Muscle layer of duodenum (tissue), 2 donors: ENCODE results near the gene COPS9.

Experiments
- H3K27ac ChIP-seq: one replicate; pipeline ENCODE4 v1.7.0; 2013; ENCODE audit warnings: mild to moderate bottlenecking, low read length
- H3K27me3 ChIP-seq: one replicate; pipeline ENCODE4 v1.7.0; 2013; ENCODE audit warnings: low read depth, mild to moderate bottlenecking, control low read depth, low read length
- H3K36me3 ChIP-seq, 2 donors: one replicate each; pipeline ENCODE4 v1.7.0; 2013; ENCODE audit warnings: low read length in 2 of 2, control low read depth in 1 of 2, mild to moderate bottlenecking in 1 of 2; ENCODE audit not compliant: insufficient read depth in 2 of 2, control insufficient read depth in 1 of 2
- H3K4me1 ChIP-seq, 2 donors: one replicate each; pipeline ENCODE4 v1.7.0; 2013; ENCODE audit warnings: low read length in 2 of 2, mild to moderate bottlenecking in 2 of 2, control low read depth in 1 of 2, moderate library complexity in 1 of 2; ENCODE audit not compliant: insufficient read depth in 2 of 2, control insufficient read depth in 1 of 2
- H3K4me3 ChIP-seq, 2 donors: one replicate each; pipeline ENCODE4 v1.7.0; 2013; ENCODE audit warnings: low read length in 2 of 2, low read depth in 1 of 2, mild to moderate bottlenecking in 1 of 2
- H3K9me3 ChIP-seq, 2 donors: one replicate each; pipeline ENCODE4 v1.7.0; 2013; ENCODE audit warnings: low read length in 2 of 2, control low read depth in 1 of 2, mild to moderate bottlenecking in 1 of 2; ENCODE audit not compliant: control insufficient read depth in 1 of 2
- donor health status: healthy.

Gene COPS9

DNA sequence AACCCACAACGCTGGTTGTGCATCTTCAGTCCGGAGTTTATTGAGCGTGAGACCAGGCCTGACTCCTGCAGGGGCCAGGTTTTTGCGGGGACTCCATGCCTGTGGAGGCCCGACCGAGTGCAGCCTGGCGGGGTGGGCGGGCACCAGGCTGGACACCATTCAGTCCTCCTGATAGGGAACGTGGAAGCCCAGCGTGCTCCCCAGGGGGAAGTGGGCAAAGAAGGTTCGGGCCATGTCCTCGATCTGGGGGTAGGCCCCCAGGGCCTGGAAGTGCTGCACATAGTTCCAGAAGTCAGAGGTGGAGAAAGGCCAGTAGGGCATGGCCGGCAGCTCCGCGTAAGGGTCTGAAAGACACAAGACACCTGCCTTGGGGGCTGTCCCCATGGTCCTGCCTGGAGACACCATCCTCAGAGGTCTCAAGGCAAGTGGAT lies 2.9 kb upstream of the COPS9 start:
- no peak overlapping the region for H3K4me3 ChIP-seq
- H3K9me3 ChIP-seq = no peaks in the 10 kb centered on the region
- H3K27me3 ChIP-seq = no peaks in the 10 kb centered on the region
- no peak overlapping the region for H3K27ac ChIP-seq
- H3K4me1 ChIP-seq = peaks cover 8 to 16% of the 10 kb centered on the region in 2 donors
- no peaks in the 10 kb centered on the region for H3K36me3 ChIP-seq

GRCh38 chr2:240138254-240138984 lies 2.3 kb upstream of the COPS9 start:
- Histone ChIP-seq H3K27ac (no peak overlapping the region), H3K4me1 (peaks cover 8 to 16% of the 10 kb centered on the region in 2 donors), H3K9me3 (no peaks in the 10 kb centered on the region), H3K36me3 (peaks cover 3 to 4% of the 10 kb centered on the region in 2 donors), H3K27me3 (no peaks in the 10 kb centered on the region), H3K4me3 (no peak overlapping the region)

DNA sequence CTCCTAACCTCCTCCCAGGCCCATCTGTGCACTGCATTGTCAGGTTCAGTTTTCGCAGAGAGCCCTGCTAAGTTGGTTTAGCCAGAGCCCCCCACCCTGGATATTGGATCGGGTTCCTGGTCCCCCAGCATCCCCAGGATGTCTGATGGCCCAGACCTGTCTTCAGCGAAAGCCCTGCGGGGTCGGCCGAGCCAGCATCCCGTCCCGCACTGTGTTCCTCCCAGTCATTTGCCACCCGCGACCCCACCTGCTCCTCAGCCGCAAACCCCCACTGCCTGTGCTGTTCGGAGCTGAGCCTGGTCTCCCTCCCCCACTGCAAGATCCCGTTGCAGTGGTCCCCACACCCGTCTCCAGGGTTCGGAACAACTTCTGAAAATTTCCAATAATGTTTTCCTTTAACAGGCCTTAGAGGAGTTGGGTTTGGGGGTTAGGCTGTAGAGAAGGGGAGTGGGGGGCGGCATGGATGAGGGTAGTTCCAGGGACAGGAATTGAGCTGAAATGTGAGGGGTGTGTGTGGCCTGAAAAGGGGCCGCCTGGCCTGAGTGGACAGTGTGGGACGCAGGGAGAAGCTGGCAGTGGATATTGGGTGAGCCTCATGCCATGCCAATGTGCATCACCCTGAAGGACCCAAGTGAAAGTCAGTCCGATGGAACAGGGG lies 1.6 kb upstream of the COPS9 start:
- H3K4me3 ChIP-seq = no peak overlapping the region
- H3K4me1 ChIP-seq = peaks cover 8 to 16% of the 10 kb centered on the region in 2 donors
- H3K27me3 ChIP-seq = no peaks in the 10 kb centered on the region
- peaks cover 10 to 11% of the 10 kb centered on the region in 2 donors for H3K36me3 ChIP-seq
- H3K27ac ChIP-seq = no peak overlapping the region
- H3K9me3 ChIP-seq = no peaks in the 10 kb centered on the region

- peak overlapping the region; percentile 93 to 94 for H3K4me3 ChIP-seq
- H3K4me1 ChIP-seq = peaks cover 8 to 16% of the 10 kb centered on the region in 2 donors
- no peaks in the 10 kb centered on the region for H3K27me3 ChIP-seq
- H3K9me3 ChIP-seq = no peaks in the 10 kb centered on the region
- peaks cover 15 to 20% of the 10 kb centered on the region in 2 donors for H3K36me3 ChIP-seq
- H3K27ac ChIP-seq = no peak overlapping the region
Observed at GRCh38 chr2:240136671-240137292, 677 bp upstream of the COPS9 start.

DNA sequence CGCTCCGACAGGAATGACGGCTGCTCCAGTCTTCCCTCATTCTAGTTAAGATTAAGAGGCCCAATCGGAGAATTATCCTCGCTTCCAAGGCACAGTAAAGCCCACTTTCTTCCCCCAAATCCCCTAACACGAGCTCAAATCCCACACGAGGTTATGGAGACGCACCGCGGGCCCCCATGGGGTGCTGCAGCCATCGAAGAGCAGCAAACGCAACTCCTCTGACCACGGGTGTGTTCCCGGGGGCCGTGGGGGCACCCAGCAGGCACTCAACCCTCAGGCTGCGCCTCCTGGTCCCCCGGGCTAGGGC lies 446 bp downstream of the COPS9 start:
- peak overlapping the region; percentile 58 for H3K27ac ChIP-seq
- H3K27me3 ChIP-seq = no peaks in the 10 kb centered on the region
- no peaks in the 10 kb centered on the region for H3K9me3 ChIP-seq

GRCh38 chr2:240134956-240135520 lies 1.1 kb downstream of the COPS9 start:
- Histone ChIP-seq H3K4me1 (peaks cover 8 to 16% of the 10 kb centered on the region in 2 donors), H3K4me3 (peak overlapping the region; percentile 93 to 94), H3K27ac (no peak overlapping the region), H3K27me3 (no peaks in the 10 kb centered on the region), H3K36me3 (peaks cover 25 to 37% of the 10 kb centered on the region in 2 donors), H3K9me3 (no peaks in the 10 kb centered on the region)

More for the DNA sequence above, 446 bp downstream of the COPS9 start:
- H3K4me3 ChIP-seq = peak overlapping the region; percentile 93 to 94
- peaks cover 19 to 31% of the 10 kb centered on the region in 2 donors for H3K36me3 ChIP-seq
- peaks cover 8 to 16% of the 10 kb centered on the region in 2 donors for H3K4me1 ChIP-seq

- peak overlapping the region; percentile 93 to 94 for H3K4me3 ChIP-seq
- H3K36me3 ChIP-seq = peaks cover 30 to 43% of the 10 kb centered on the region in 2 donors
- H3K27me3 ChIP-seq = no peaks in the 10 kb centered on the region
- H3K27ac ChIP-seq = no peak overlapping the region
- H3K4me1 ChIP-seq = peaks cover 8 to 16% of the 10 kb centered on the region in 2 donors
- H3K9me3 ChIP-seq = no peaks in the 10 kb centered on the region
Observed at GRCh38 chr2:240134466-240134865, 1.6 kb downstream of the COPS9 start.

DNA sequence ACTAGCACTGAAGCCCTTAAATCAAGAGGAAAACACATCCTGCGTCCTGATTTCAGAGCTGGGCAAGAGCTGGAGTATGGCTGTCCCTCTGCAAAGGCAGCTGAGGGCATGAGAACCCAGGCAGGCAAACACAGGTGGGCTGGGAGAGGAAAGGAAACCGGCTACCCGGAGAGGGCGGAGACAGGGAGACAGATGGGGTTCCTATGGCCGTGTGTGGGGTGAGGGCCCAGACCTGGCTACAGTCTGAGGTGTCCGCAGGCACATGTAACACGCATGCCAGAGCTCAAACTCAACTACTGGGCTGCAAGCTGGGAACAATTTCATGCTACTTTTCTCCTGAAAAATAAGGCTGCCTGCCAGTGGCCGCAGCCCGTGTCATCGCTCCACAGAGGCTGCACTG lies 2.7 kb downstream of the COPS9 start:
- no peak overlapping the region for H3K4me3 ChIP-seq
- H3K4me1 ChIP-seq = peaks cover 8 to 16% of the 10 kb centered on the region in 2 donors
- H3K27ac ChIP-seq = no peak overlapping the region
- H3K27me3 ChIP-seq = no peaks in the 10 kb centered on the region
- no peaks in the 10 kb centered on the region for H3K9me3 ChIP-seq
- H3K36me3 ChIP-seq = peaks cover 32 to 53% of the 10 kb centered on the region in 2 donors

- Histone ChIP-seq H3K27me3 (no peaks in the 10 kb centered on the region), H3K9me3 (no peaks in the 10 kb centered on the region), H3K36me3 (peaks cover 35 to 61% of the 10 kb centered on the region in 2 donors), H3K27ac (no peak overlapping the region), H3K4me1 (peaks cover 8 to 16% of the 10 kb centered on the region in 2 donors), H3K4me3 (no peak overlapping the region)
Observed at GRCh38 chr2:240132651-240132980, 3.5 kb downstream of the COPS9 start.

DNA sequence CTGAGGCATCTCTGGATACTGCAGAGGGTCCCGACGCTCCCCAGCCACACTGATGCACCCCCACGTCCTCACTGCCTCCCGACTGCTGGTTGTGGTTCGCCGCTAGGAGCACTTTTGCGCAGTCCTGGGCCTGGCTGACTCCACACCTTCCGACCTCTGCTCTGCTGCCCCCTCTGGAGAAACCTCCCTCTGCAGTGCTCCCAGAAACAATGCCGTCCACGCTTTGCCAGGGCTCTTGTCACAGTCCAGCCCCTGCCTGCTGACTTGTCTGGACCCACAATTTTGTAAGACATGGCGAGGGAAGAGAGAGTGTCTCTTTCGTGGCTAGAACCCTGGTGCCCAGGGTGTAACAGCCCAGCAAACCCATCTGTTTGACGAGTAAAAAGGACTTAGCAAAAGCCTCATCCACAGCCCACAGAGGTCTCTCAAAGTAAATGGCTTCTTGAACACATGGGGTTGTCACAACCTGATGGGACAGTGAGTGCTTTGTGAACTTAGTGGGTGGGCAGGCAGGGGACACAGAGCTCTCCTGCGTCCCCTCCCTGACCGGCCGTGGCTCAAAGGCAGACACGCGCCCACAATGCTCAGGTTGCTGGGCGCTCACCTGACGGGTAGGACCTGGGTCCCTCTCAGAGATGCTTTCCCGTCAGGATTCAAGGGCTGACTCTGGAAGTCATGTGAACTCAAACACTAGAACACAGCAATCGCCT lies 4.0 kb downstream of the COPS9 start:
- Histone ChIP-seq H3K4me1 (peaks cover 8 to 16% of the 10 kb centered on the region in 2 donors), H3K36me3 (peaks cover 38 to 66% of the 10 kb centered on the region in 2 donors), H3K27ac (no peak overlapping the region), H3K4me3 (no peak overlapping the region), H3K9me3 (no peaks in the 10 kb centered on the region), H3K27me3 (no peaks in the 10 kb centered on the region)

DNA sequence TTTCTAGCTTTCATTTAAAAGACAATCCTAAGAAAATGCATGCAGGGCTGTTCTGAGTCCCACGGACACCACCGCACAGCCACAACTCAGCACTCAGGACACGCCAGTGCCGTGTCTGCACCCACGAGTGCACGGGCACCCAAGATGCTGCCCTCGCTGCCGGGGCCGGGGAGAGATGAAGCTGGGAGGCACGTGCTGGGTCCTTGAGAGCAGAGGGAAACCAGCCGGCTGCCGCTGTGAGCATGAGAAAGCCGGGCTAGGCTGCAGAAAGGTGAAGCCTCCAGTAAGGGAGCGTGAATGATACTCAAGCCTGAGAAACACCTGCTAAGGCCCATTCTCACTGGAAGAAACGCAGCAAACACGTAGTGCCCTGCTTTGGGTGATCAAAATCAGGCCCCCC lies 4.8 kb downstream of the COPS9 start:
- Histone ChIP-seq H3K27ac (no peak overlapping the region), H3K27me3 (no peaks in the 10 kb centered on the region), H3K4me3 (no peak overlapping the region), H3K36me3 (peaks cover 38 to 72% of the 10 kb centered on the region in 2 donors), H3K4me1 (peaks cover 8 to 16% of the 10 kb centered on the region in 2 donors), H3K9me3 (no peaks in the 10 kb centered on the region)
